ENCODE measurements around the gene STAC2. TPM values are rescaled to one million over a fixed set of nuclear protein-coding genes. Genes with fewer than 3 reads are reported as not detected.

Gene STAC2
- total RNA-seq, 1 donor from 2014 or later: 0.46 TPM

GRCh38 chr17:39236981-39237441 is 11.3 kb upstream of the STAC2 start:
- ATAC-seq (no peak), DNase-seq (no peak)
- H3K4me1 ChIP-seq: peaks cover 7% of the 10 kb centered on the region
- no peaks in the 10 kb centered on the region for H3K9me3 ChIP-seq
- peaks cover 13% of the 10 kb centered on the region for H3K27me3 ChIP-seq
- TF ChIP-seq CTCF (IDR thresholded peaks at IDR 0.05): no peak
- H3K36me3 ChIP-seq: no peaks in the 10 kb centered on the region
- no peak overlapping the region for H3K27ac ChIP-seq
- intact Hi-C loops (cut with DNase I): no loop called here
- no peak overlapping the region for H3K4me3 ChIP-seq

- no peak for DNase-seq
- no peak for TF ChIP-seq CTCF (IDR thresholded peaks at IDR 0.05)
- H3K27me3 ChIP-seq: peaks cover 18% of the 10 kb centered on the region
These were observed 10.7 kb upstream of the STAC2 start for GRCh38 chr17:39236450-39236927.

GRCh38 chr17:39235555-39236449 is 10.1 kb upstream of the STAC2 start:
- peak; percentile 55 for TF ChIP-seq CTCF (IDR thresholded peaks at IDR 0.05)
- DNase-seq: peak; percentile 61
- intact Hi-C loops (cut with DNase I): no loop called here
- Histone ChIP-seq H3K4me1 (peaks cover 7% of the 10 kb centered on the region), H3K36me3 (no peaks in the 10 kb centered on the region), H3K9me3 (no peaks in the 10 kb centered on the region), H3K27ac (no peak overlapping the region), H3K4me3 (no peak overlapping the region), H3K27me3 (peaks cover 25% of the 10 kb centered on the region)
- ATAC-seq: peak; percentile 66

More at GRCh38 chr17:39236450-39236927, 10.7 kb upstream of the STAC2 start:
- no peaks in the 10 kb centered on the region for H3K36me3 ChIP-seq
- intact Hi-C loops (cut with DNase I): no loop called here
- H3K4me1 ChIP-seq: peaks cover 7% of the 10 kb centered on the region
- no peak overlapping the region for H3K4me3 ChIP-seq
- ATAC-seq: no peak
- no peaks in the 10 kb centered on the region for H3K9me3 ChIP-seq
- no peak overlapping the region for H3K27ac ChIP-seq

GRCh38 chr17:39231591-39232551 is 6.1 kb upstream of the STAC2 start:
- peak; percentile 77 for TF ChIP-seq CTCF (IDR thresholded peaks at IDR 0.05)
- no peaks in the 10 kb centered on the region for H3K4me1 ChIP-seq
- H3K4me3 ChIP-seq: no peak overlapping the region
- H3K36me3 ChIP-seq: no peaks in the 10 kb centered on the region
- H3K27ac ChIP-seq: no peak overlapping the region
- peak; percentile 87 for ATAC-seq
- intact Hi-C loops (cut with DNase I): no loop called here
- DNase-seq: peak; percentile 81
- no peaks in the 10 kb centered on the region for H3K9me3 ChIP-seq
- peaks cover 47% of the 10 kb centered on the region for H3K27me3 ChIP-seq

- Histone ChIP-seq H3K4me3 (no peak overlapping the region), H3K4me1 (peaks cover 2% of the 10 kb centered on the region), H3K27me3 (peaks cover 55% of the 10 kb centered on the region), H3K27ac (no peak overlapping the region), H3K9me3 (no peaks in the 10 kb centered on the region), H3K36me3 (no peaks in the 10 kb centered on the region)
- TF ChIP-seq CTCF (IDR thresholded peaks at IDR 0.05): no peak
- DNase-seq (no peak), ATAC-seq (peak; percentile 8)
- intact Hi-C loops (cut with DNase I): no loop called here
These were observed 5.4 kb upstream of the STAC2 start for GRCh38 chr17:39231091-39231561.
